ENCODE results near the gene SCGB3A2. TPM values are rescaled to one million over a fixed set of nuclear protein-coding genes. Genes with fewer than 3 reads are reported as not detected.
"Not testable (repeated sequence)": the region's sequence is repeated elsewhere in the genome, so short reads cannot be mapped to it uniquely, and the experiment has no call there.

The SCGB3A2 gene
- total and polyA plus RNA-seq, 5 experiments from 2014 or later, result not detected

DNA sequence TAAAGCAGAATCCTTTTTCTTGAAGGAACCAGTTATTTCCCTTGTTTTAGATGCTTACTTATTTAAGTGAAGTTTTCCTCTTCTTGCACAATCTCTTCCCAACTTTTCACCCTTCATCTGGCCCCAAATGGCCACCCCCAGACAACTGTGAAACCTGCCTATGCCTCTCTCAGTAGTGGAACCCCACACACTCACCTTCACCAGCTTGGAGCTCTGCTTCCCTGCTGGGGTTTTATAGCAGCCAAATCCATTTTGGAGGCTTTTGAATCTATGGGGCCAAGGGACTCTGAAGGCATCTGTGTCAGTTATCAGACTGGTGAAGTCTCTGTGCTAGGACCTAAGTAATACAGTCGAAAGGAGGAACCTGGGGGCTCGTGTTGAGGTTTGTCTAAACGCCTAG is 24.2 kb upstream of the SCGB3A2 start:
- Mint-ChIP-seq H3K4me1 (peaks cover 0 to 2% (median 0%) of the 10 kb centered on the region in 4 donors), H3K36me3 (no peaks in the 10 kb centered on the region), H3K27me3 (peaks cover 0 to 15% (median 9%) of the 10 kb centered on the region in 5 donors), H3K4me3 (no peak overlapping the region), H3K27ac (no peak overlapping the region), H3K9me3 (no peaks in the 10 kb centered on the region)
- DNase-seq, result no peak
- no peak for ATAC-seq
- POLR2A ChIA-PET, result no interaction called here

DNA sequence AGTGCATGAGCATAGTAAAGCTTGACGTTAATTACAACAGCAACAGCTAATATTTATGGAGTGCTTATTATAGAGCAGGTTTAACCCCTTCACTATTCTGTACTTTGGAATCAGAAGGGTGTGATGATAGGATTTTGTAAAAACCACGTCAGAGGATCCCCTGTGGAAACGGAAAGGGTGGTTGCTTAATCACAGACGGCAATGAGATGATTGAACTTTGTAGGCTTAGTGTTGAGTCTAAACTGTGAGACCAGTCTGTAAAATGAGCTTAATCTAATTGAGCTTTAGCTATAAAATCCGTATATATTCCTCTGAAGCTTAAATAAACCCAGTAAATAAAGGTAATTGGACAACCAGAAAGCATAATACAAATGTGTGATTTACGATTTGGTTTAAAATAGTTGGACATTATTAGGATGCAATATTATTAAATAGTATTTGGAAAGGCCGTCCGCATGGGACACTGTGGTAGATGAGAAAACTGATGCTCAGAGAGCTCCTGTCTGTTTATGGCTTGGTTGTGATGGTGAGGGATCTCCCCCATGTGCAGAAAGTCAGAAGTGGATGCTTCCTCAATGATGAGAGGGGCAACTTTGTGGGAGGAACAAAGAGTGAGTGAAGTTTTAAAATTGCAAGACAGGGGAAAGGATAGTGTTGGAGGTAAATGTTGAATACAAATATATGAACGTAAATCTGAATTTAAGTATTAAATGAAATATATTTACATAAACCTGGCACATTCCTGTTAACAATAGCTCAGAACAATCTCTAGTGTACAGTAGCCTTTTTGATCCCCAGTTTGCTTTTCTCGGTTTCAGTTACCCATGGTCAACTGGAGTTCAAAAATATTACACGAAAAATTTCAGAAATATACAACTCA is 23.4 kb upstream of the SCGB3A2 start:
- ATAC-seq (no peak), DNase-seq (no peak)
- no peak overlapping the region for H3K4me3 Mint-ChIP-seq
- no peak overlapping the region for H3K27ac Mint-ChIP-seq
- H3K27me3 Mint-ChIP-seq, result peaks cover 0 to 14% (median 9%) of the 10 kb centered on the region in 5 donors
- H3K9me3 Mint-ChIP-seq, result no peaks in the 10 kb centered on the region
- H3K4me1 Mint-ChIP-seq, result peaks cover 0 to 2% (median 0%) of the 10 kb centered on the region in 4 donors
- POLR2A ChIA-PET, result no interaction called here
- H3K36me3 Mint-ChIP-seq, result no peaks in the 10 kb centered on the region

DNA sequence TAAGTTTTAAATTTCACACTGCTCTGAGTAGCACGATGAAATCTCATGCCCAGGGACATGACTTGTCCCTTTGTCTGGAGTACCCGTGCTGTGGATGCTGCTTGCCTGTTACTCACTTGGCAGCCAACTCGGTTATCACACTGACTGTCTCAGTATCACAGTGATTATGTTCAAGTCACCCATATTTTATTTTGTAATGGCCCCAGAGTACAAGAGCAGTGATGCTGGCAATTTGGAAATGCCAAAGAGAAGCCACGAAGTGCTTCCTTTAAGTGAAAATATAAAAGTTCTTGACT is 22.8 kb upstream of the SCGB3A2 start:
- POLR2A ChIA-PET, result no interaction called here
- H3K4me3 Mint-ChIP-seq, result no peak overlapping the region
- H3K27me3 Mint-ChIP-seq, result peaks cover 0 to 14% (median 9%) of the 10 kb centered on the region in 5 donors
- no peaks in the 10 kb centered on the region for H3K36me3 Mint-ChIP-seq
- peaks cover 0 to 2% (median 0%) of the 10 kb centered on the region in 4 donors for H3K4me1 Mint-ChIP-seq
- DNase-seq (no peak), ATAC-seq (no peak)
- no peak overlapping the region for H3K27ac Mint-ChIP-seq
- no peaks in the 10 kb centered on the region for H3K9me3 Mint-ChIP-seq

DNA sequence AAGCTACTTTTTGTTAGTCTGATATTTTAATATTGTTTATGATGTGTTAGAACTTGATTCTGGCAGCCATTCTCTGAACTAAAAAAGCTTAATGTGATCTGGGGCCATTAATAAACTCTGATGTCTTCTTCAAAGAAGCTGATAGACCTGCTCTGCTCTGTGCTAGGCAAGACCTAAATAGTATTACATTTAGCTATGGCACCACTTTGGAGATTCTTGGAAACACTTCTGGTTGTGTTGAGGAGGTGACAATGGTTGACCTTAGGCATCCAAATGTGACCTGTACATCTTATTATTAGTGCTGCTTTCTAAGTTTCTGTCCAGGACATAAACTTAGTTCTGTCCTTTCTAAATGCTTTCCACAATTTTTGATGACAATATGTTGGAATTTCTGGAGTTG is 21.7 kb upstream of the SCGB3A2 start:
- no peak for ATAC-seq
- no peak for DNase-seq
- Mint-ChIP-seq H3K36me3 (no peaks in the 10 kb centered on the region), H3K9me3 (no peaks in the 10 kb centered on the region), H3K4me3 (no peak overlapping the region), H3K27me3 (peaks cover 0 to 14% (median 7%) of the 10 kb centered on the region in 5 donors), H3K4me1 (peaks cover 0 to 2% (median 0%) of the 10 kb centered on the region in 4 donors), H3K27ac (no peak overlapping the region)
- POLR2A ChIA-PET, result no interaction called here

DNA sequence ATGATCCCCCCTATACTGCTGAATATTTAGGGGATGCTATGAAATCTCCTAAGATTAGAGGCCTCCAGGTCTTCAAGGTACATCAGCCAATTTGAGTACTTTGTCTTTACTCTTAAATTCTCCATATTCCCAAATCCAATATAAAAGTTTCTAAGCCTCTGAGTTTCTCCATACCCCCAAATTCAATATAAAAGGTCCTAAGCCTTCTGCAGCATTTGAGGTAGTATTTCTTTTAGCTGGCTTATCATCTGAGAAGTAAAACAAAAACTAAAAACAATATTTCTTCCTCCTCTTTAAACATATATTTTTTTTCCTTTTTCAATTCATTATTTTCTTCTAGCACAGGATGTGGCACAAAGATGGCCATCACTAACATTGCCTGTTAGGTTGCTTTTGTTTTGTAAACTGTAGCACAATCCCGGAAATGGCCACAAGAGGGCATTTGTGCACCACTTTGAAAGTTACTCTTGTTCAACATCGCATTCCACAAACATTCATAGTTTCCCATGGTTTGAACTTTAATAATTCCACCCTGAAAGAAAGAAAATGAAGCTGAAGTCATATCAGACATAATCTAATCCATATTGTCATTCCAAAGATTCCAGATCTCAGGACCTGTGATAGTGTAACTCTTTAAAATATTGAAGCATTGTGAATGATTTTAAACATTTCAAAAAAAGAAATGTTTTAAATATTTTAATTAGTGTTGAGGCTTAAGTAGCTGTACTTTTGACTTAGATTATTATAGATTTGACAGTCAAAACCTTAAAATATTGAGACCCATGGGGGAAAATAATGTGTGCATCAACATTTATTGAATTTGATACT is 21.0 kb upstream of the SCGB3A2 start:
- Mint-ChIP-seq H3K4me1 (peaks cover 0 to 2% (median 0%) of the 10 kb centered on the region in 4 donors), H3K27me3 (peaks cover 0 to 11% (median 7%) of the 10 kb centered on the region in 5 donors), H3K4me3 (no peak overlapping the region), H3K27ac (no peak overlapping the region), H3K9me3 (no peaks in the 10 kb centered on the region), H3K36me3 (no peaks in the 10 kb centered on the region)
- POLR2A ChIA-PET, result no interaction called here
- ATAC-seq (no peak), DNase-seq (peak in 6 of 10 donors; percentile 8 to 39 (median 30))

DNA sequence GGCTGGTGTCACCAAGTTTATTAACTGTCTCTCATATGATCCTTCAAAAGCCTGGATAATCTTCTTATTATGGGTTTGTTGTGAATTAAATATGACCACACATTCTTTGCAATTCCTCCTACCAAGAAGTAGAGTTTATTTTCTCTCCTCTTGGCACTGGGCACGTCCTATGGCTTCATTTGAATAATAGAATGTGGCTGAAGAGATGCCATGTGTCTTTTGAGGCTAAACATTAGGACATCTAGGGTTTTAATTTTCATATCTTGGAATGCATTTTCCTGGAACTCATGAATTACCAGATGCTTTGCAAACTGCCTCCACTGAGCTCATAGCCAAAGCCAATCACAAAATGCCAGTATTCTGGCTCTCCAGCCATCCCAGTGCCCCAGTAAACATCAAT is 19.9 kb upstream of the SCGB3A2 start:
- Mint-ChIP-seq H3K36me3 (no peaks in the 10 kb centered on the region), H3K4me3 (no peak overlapping the region), H3K27ac (no peak overlapping the region), H3K9me3 (no peaks in the 10 kb centered on the region), H3K4me1 (peaks cover 0 to 2% (median 0%) of the 10 kb centered on the region in 4 donors), H3K27me3 (peaks cover 0 to 10% (median 7%) of the 10 kb centered on the region in 5 donors)
- DNase-seq, result no peak
- POLR2A ChIA-PET, result no interaction called here
- no peak for ATAC-seq

DNA sequence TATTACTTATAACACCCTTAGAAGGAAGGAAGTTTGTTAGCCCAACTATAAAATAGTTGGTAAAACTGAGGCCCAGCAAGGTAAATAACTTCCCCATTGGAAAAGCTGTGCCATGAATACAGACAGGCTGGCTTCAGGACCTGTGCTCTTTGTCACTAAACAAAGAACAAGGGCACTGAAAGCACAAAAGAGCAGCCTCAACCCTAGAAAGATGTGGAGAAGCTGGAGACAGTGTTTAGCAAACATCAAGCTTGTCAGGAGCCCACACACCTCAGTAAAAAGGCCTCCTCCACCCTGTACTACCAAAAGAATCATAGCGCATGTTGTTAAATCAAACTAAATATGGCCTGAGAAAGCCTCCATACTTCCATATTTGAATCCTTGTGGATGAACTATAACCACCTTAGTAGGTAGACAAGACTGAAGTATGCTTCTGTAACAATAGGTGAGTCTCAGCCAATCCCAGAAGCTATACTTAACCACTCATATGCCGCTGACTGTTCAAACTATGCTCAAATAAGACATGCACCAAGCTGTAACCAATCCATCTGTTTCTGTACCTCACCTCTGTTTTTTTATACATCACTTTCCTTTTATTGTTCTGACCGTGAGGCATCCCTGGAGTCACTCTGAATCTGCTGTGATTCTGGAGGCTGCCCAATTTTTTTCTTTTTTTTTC is 18.4 kb upstream of the SCGB3A2 start:
- no peak overlapping the region for H3K4me3 Mint-ChIP-seq
- H3K4me1 Mint-ChIP-seq, result peaks cover 0 to 2% (median 0%) of the 10 kb centered on the region in 4 donors
- no peak for DNase-seq
- H3K27me3 Mint-ChIP-seq, result peaks cover 0 to 6% (median 5%) of the 10 kb centered on the region in 5 donors
- no peaks in the 10 kb centered on the region for H3K36me3 Mint-ChIP-seq
- POLR2A ChIA-PET, result no interaction called here
- ATAC-seq, result no peak
- H3K27ac Mint-ChIP-seq, result no peak overlapping the region
- no peaks in the 10 kb centered on the region for H3K9me3 Mint-ChIP-seq

DNA sequence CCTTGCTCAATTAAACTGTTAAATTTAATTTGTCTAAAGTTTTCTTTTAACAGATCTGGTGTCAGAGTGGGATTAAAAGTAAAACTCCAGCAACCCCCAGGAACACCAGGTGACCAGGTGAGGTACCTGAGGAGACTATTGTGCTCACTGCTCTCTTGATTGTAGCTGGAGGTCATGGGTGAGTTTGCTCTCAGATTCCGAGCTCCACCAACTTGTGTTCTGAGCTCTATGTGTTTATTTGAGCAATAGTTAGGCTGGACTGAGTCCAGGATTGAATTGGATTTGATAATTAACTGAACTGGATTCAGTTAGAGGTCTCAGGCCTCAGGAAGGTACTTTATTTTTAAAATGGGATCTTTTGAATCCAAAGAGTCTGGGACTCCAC is 17.9 kb upstream of the SCGB3A2 start:
- Mint-ChIP-seq H3K4me3 (no peak overlapping the region), H3K36me3 (no peaks in the 10 kb centered on the region), H3K9me3 (no peaks in the 10 kb centered on the region), H3K27me3 (peaks cover 0 to 6% (median 3%) of the 10 kb centered on the region in 5 donors), H3K27ac (no peak overlapping the region), H3K4me1 (peaks cover 0 to 2% (median 0%) of the 10 kb centered on the region in 4 donors)
- POLR2A ChIA-PET, result no interaction called here
- ATAC-seq (no peak), DNase-seq (no peak)

DNA sequence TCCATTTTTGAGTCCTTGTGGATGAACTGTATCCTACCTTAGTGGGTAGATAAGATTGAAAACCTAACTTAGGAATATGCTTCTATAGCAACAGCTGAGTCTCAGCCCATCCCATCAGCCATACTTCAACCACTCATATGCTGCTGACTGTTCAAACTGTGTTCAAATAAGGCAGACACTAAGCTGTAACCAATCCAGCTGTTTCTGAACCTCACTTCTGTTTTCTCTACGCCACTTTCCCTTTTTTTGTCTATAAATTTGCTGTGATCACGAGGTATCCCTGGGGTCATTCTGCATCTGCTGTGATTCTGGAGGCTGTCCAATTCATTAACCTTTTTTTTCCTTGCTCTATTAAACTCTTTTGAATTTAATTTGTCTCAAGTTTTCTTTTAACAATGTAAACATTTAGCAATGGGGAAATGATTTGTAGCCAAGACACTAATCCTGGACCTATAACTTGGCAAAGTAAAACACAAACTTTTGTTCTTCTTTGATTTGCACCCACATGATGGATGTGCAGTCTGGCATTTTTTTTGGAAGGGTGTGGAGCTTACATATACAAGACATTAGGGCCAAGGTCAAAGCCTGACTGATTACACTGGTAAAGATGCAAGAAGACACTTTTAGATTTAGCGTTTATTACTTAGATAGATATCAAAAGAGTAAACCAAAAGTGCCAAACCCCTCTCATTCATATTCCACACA is 14.9 kb upstream of the SCGB3A2 start:
- H3K4me3 Mint-ChIP-seq, result no peak overlapping the region
- POLR2A ChIA-PET, result no interaction called here
- H3K36me3 Mint-ChIP-seq, result no peaks in the 10 kb centered on the region
- ATAC-seq (no peak), DNase-seq (no peak)
- no peaks in the 10 kb centered on the region for H3K9me3 Mint-ChIP-seq
- H3K27ac Mint-ChIP-seq, result no peak overlapping the region
- peaks cover 0 to 22% (median 1%) of the 10 kb centered on the region in 5 donors for H3K27me3 Mint-ChIP-seq
- H3K4me1 Mint-ChIP-seq, result no peaks in the 10 kb centered on the region

DNA sequence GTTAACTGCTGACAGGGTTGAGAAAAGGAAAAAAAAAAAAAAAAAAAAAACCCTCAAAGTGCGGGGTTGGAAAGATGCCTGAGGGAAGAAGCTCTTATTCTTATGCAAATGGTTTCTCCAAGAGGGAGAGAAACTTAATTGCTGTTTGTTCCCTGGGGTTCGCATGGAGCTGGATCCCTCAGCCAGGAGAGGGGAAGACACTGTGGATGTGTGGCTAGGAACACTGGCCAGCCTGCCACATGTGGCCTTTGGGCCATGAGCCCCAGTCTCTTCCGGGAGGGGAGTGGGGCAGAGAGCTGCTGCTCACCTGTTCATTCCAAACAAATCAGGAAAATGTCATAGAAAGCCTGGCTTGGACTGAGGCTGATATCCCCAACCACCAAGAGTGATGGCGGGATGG is 9.4 kb upstream of the SCGB3A2 start:
- Mint-ChIP-seq H3K9me3 (no peaks in the 10 kb centered on the region), H3K4me3 (no peak overlapping the region), H3K27me3 (peaks cover 0 to 33% (median 2%) of the 10 kb centered on the region in 5 donors), H3K4me1 (no peaks in the 10 kb centered on the region), H3K27ac (no peak overlapping the region), H3K36me3 (no peaks in the 10 kb centered on the region)
- DNase-seq (no peak), ATAC-seq (no peak)
- POLR2A ChIA-PET, result no interaction called here

DNA sequence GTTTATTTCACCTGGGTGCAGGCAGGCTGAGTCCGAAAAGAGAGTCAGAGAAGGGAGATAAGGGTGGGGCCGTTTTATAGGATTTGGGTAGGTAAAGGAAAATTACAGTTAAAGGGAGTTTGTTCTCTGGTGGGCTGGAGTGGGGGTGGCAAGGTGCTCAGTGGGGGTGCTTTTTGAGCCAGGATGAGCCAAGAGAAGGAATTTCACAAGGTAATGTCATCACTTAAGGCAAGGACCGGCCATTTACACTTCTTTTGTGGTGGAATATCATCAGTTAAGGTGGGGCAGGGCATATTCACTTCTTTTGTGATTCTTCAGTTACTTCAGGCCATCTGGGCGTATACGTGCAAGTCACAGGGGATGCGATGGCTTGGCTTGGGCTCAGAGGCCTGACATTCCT is 8.6 kb upstream of the SCGB3A2 start:
- H3K27ac Mint-ChIP-seq, ATAC-seq, POLR2A ChIA-PET, H3K9me3 Mint-ChIP-seq, H3K4me1 Mint-ChIP-seq, H3K36me3 Mint-ChIP-seq, H3K4me3 Mint-ChIP-seq, DNase-seq: not testable (repeated sequence)
- H3K27me3 Mint-ChIP-seq, result peaks cover 0 to 33% (median 2%) of the 10 kb centered on the region in 5 donors

DNA sequence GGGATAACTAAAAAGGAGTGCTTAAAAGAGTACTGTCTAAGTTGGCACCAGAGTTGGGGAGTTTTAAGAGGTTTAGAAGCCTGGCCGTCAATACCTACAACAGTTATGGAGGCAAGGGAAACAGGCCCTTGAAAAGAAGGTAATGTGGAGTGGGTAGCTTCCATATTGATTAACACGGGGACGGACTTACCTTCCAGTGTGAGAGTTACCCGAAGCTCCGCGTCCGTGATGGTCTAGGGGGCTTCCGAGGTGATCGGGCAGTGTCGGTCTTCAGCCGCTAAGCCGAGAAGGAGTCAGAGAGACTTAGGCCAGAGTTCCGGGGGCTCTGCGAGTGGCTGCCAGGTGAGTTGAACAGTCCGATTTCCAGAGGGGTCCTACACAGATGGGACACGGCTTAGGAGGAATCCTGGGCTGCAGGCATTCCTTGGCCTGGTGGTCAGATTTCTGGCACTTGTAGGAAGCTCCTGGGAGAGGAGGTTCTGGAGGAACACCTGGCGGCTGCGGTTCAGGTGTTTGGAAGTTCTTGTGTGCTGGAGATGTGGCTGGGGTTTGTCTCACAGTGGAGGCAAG is 6.4 kb upstream of the SCGB3A2 start:
- H3K4me1 Mint-ChIP-seq, POLR2A ChIA-PET, H3K27ac Mint-ChIP-seq, DNase-seq, ATAC-seq, H3K4me3 Mint-ChIP-seq, H3K9me3 Mint-ChIP-seq, H3K36me3 Mint-ChIP-seq: not testable (repeated sequence)
- H3K27me3 Mint-ChIP-seq, result peaks cover 0 to 19% (median 0%) of the 10 kb centered on the region in 5 donors
